IMR-90 (cell line): ENCODE measurements around the gene CIAO3. TPM values are rescaled to one million over a fixed set of nuclear protein-coding genes. Genes with fewer than 3 reads are reported as not detected.

ENCODE experiments used
- ATAC-seq: fragments of 200-7000 bp; cut with Tn5 transposase; 2 replicates; pipeline ENCODE4 v1.9.1; 2020; ENCODE audit warnings: low read depth, mild to moderate bottlenecking, moderate library complexity
- BruUV-seq: library from RNA; stranded (reverse); fragments of 400-500 nt; replicated peaks from 2 replicates; lab custom pipeline; 2021; lab: Mats Ljungman, UMichigan
- CTCF ChIA-PET: fragments of 300-600 bp; formaldehyde crosslinking; extraction: SDS; loops from one replicate; lab custom pipeline; 2021; ENCODE audit warnings: antibody characterized with exemption; lab: Yijun Ruan, JAX
- POLR2A ChIA-PET: fragments of 300-600 bp; sonication (Branson Sonifier 250); formaldehyde crosslinking; loops from one replicate; lab custom pipeline; 2022; ENCODE audit warnings: antibody characterized with exemption; ENCODE audit not compliant: unreplicated experiment; lab: Charles Lee
- DNase-seq: peaks from one replicate; pipeline ENCODE4 v3.0.0; 2013
- H2AFZ ChIP-seq: replicated peaks from 2 replicates; pipeline ENCODE3; 2013; ENCODE audit warnings: low read length, mild to moderate bottlenecking; ENCODE audit not compliant: poor library complexity
- H2AK5ac ChIP-seq: 2 replicates; pipeline ENCODE4 v1.6.1; 2013; ENCODE audit warnings: low read depth, low read length, inconsistent platforms
- H2AK9ac ChIP-seq: replicated peaks from 2 replicates; pipeline ENCODE3; 2013; ENCODE audit warnings: mild to moderate bottlenecking, low read depth, low read length, moderate library complexity; ENCODE audit not compliant: poor library complexity
- H2BK120ac ChIP-seq: 2 replicates; pipeline ENCODE4 v1.6.1; 2013; ENCODE audit warnings: low read depth, low read length, inconsistent platforms
- H2BK15ac ChIP-seq: 3 replicates; pipeline ENCODE4 v1.6.1; 2013; ENCODE audit warnings: low read depth, low read length, inconsistent platforms
- H2BK20ac ChIP-seq: 2 replicates; pipeline ENCODE4 v1.6.1; 2013; ENCODE audit warnings: low read depth, mild to moderate bottlenecking, inconsistent platforms, low read length, moderate library complexity
- H2BK5ac ChIP-seq: 2 replicates; pipeline ENCODE4 v1.6.1; 2013; ENCODE audit warnings: mild to moderate bottlenecking, low read depth, low read length, inconsistent platforms; ENCODE audit not compliant: poor library complexity, severe bottlenecking
- H3K14ac ChIP-seq: replicated peaks from 2 replicates; pipeline ENCODE4 v1.6.1; 2013; ENCODE audit warnings: low read depth, low read length, inconsistent platforms
- H3K18ac ChIP-seq: 2 replicates; pipeline ENCODE4 v1.6.1; 2013; ENCODE audit warnings: low read depth, low read length, control low read depth
- H3K23ac ChIP-seq: 2 replicates; pipeline ENCODE4 v1.6.1; 2013; ENCODE audit warnings: low read depth, low read length, inconsistent platforms
- H3K27ac ChIP-seq: 2 replicates; pipeline ENCODE4 v1.5.1; 2013; ENCODE audit warnings: mild to moderate bottlenecking, control low read depth, low read length; ENCODE audit not compliant: insufficient read depth
- H3K27me3 ChIP-seq: 2 replicates; pipeline ENCODE4 v1.6.1; 2013; ENCODE audit warnings: low read length; ENCODE audit not compliant: control insufficient read depth, insufficient read depth
- H3K36me3 ChIP-seq: 2 replicates; pipeline ENCODE4 v1.6.1; 2013; ENCODE audit warnings: low read length, mixed read lengths; ENCODE audit not compliant: control insufficient read depth, insufficient read depth
- H3K4ac ChIP-seq: 2 replicates; pipeline ENCODE4 v1.6.1; 2013; ENCODE audit warnings: low read depth, low read length, inconsistent platforms
- H3K4me1 ChIP-seq: 2 replicates; pipeline ENCODE4 v1.6.1; 2013; ENCODE audit warnings: low read length, mixed read lengths; ENCODE audit not compliant: control insufficient read depth, insufficient read depth
- H3K4me2 ChIP-seq: 2 replicates; pipeline ENCODE4 v1.6.1; 2013; ENCODE audit warnings: low read depth, mild to moderate bottlenecking, control low read depth, low read length, moderate library complexity
- H3K4me3 ChIP-seq: 2 replicates; pipeline ENCODE4 v1.5.1; 2013; ENCODE audit warnings: low read depth, mild to moderate bottlenecking, control low read depth, low read length, moderate library complexity; ENCODE audit not compliant: insufficient read depth
- H3K56ac ChIP-seq: 2 replicates; pipeline ENCODE4 v1.6.1; 2013; ENCODE audit warnings: low read length, inconsistent platforms; ENCODE audit not compliant: insufficient read depth; ENCODE audit errors: extremely low read depth
- H3K79me1 ChIP-seq, 2 experiments: 2 replicates each; pipeline ENCODE4 v1.6.1; 2013; ENCODE audit warnings: low read length in 2 of 2, inconsistent platforms in 1 of 2, low read depth in 1 of 2
- H3K9ac ChIP-seq: 2 replicates; pipeline ENCODE4 v1.6.1; 2013; ENCODE audit warnings: low read depth, low read length, control low read depth
- H3K9me1 ChIP-seq: 2 replicates; pipeline ENCODE4 v1.6.1; 2013; ENCODE audit warnings: low read length, inconsistent platforms; ENCODE audit not compliant: insufficient read depth
- H3K9me3 ChIP-seq: 2 replicates; pipeline ENCODE4 v1.6.1; 2013; ENCODE audit warnings: low read length; ENCODE audit not compliant: control insufficient read depth, insufficient read depth
- H4K20me1 ChIP-seq: 2 replicates; pipeline ENCODE4 v1.6.1; 2013; ENCODE audit warnings: low read length, inconsistent platforms; ENCODE audit not compliant: insufficient read depth
- H4K5ac ChIP-seq: 2 replicates; pipeline ENCODE4 v1.6.1; 2013; ENCODE audit warnings: mild to moderate bottlenecking, low read depth, low read length, control low read depth
- H4K8ac ChIP-seq, 2 experiments: 2 replicates each; pipeline ENCODE4 v1.6.1; 2013; ENCODE audit warnings: low read depth in 2 of 2, low read length in 2 of 2, control low read depth in 1 of 2, inconsistent platforms in 1 of 2
- H4K91ac ChIP-seq: 2 replicates; pipeline ENCODE4 v1.6.1; 2013; ENCODE audit warnings: low read depth, low read length, inconsistent platforms; ENCODE audit not compliant: insufficient read depth
- BHLHE40 ChIP-seq: fragments of 150-350 bp; IDR thresholded peaks from 2 replicates; pipeline ENCODE4 v1.6.1; 2016; ENCODE audit warnings: mild to moderate bottlenecking, low read depth, low read length
- CEBPB ChIP-seq: IDR thresholded peaks from 2 replicates; pipeline ENCODE4 v1.6.1; 2012; ENCODE audit warnings: low read depth, low read length, improper control_type of control experiment
- FOS ChIP-seq: fragments of 150-350 bp; IDR thresholded peaks from 2 replicates; pipeline ENCODE4 v1.6.1; 2016; ENCODE audit warnings: low read depth, low read length
- MAFK ChIP-seq: IDR thresholded peaks from 2 replicates; pipeline ENCODE4 v1.6.1; 2012; ENCODE audit warnings: low read depth, low read length, improper control_type of control experiment
- MAZ ChIP-seq: IDR thresholded peaks from 2 replicates; pipeline ENCODE4 v1.6.1; 2012; ENCODE audit warnings: low read depth, mild to moderate bottlenecking, low read length, improper control_type of control experiment, moderate library complexity, borderline replicate concordance
- MXI1 ChIP-seq: IDR thresholded peaks from 2 replicates; pipeline ENCODE4 v1.6.1; 2012; ENCODE audit warnings: low read depth, mild to moderate bottlenecking, low read length, moderate library complexity, borderline replicate concordance
- NFE2L2 ChIP-seq: fragments of 150-350 bp; IDR thresholded peaks from 2 replicates; pipeline ENCODE4 v1.6.1; 2016; ENCODE audit warnings: low read depth, mild to moderate bottlenecking, low read length
- POLR2A ChIP-seq: IDR thresholded peaks from 2 replicates; pipeline ENCODE4 v1.6.1; 2012; ENCODE audit warnings: mild to moderate bottlenecking, low read depth, low read length
- RCOR1 ChIP-seq: IDR thresholded peaks from 2 replicates; pipeline ENCODE4 v1.6.1; 2012; ENCODE audit warnings: mild to moderate bottlenecking, low read length, improper control_type of control experiment; ENCODE audit not compliant: insufficient replicate concordance
- SMC3 ChIP-seq: fragments of 150-350 bp; IDR thresholded peaks from 2 replicates; pipeline ENCODE4 v1.6.1; 2016; ENCODE audit warnings: low read depth, mild to moderate bottlenecking, antibody characterized with exemption, low read length, moderate library complexity
- WGBS, 2 experiments: methylation state at CpG; one replicate each; pipeline versions ENCODE4 v1.1.5 to v1.1.7; 2013; ENCODE audit warnings: missing lambda C conversion rate in 2 of 2; ENCODE audit not compliant: insufficient read length in 1 of 2; ENCODE audit errors: extremely low coverage in 2 of 2; 5-methylcytosine and 5-hydroxymethylcytosine counted together
- dilution Hi-C: fragments of 300-500 bp; cut with HindIII; formaldehyde crosslinking; loops from one replicate; pipeline ENCODE4 v1.14.3; 2018; ENCODE audit warnings: low sequenced_read_pairs; ENCODE audit not compliant: unreplicated experiment
- in situ Hi-C: fragments of 300-500 bp; cut with MboI; formaldehyde crosslinking; loops from 3 replicates; pipeline ENCODE4 v1.14.3; 2019; ENCODE audit warnings: low sequenced_read_pairs, inconsistent platforms, mixed read lengths
- intact Hi-C: fragments of 100-400 bp; cut with micrococcal nuclease; formaldehyde crosslinking; loops from 2 replicates; pipeline ENCODE4 v1.10.0; 2022
- polyA plus RNA-seq, 3 experiments: library from polyadenylated mRNA; depleted of rRNA; stranded (reverse); fragments of >200 nt; gene quantifications; 2 replicates each; pipeline ENCODE4 v1.2.3, GENCODE V29; 2012; ENCODE audit warnings: low replicate concordance in 1 of 3
- total RNA-seq: library from RNA; depleted of rRNA; stranded (reverse); fragments of >200 nt; gene quantifications from 2 replicates; pipeline ENCODE4 v1.2.3, GENCODE V29; 2012
- TF ChIP-seq, protein P1 (sequence below): fragments of 150-350 bp; IDR thresholded peaks from 2 replicates; pipeline ENCODE4 v1.6.1; 2017; ENCODE audit warnings: mild to moderate bottlenecking, antibody characterized with exemption, low read length, low read depth
- TF ChIP-seq, protein P2 (sequence below): conservative IDR thresholded peaks from 2 replicates; pipeline ENCODE4 v1.5.1; 2012; ENCODE audit warnings: mild to moderate bottlenecking, low read depth, low read length, improper control_type of control experiment

Gene CIAO3
- total and polyA plus RNA-seq, 2 of the 4 experiments (the other 2 are of a cell fraction), result 17.0 to 20.2 TPM

DNA sequence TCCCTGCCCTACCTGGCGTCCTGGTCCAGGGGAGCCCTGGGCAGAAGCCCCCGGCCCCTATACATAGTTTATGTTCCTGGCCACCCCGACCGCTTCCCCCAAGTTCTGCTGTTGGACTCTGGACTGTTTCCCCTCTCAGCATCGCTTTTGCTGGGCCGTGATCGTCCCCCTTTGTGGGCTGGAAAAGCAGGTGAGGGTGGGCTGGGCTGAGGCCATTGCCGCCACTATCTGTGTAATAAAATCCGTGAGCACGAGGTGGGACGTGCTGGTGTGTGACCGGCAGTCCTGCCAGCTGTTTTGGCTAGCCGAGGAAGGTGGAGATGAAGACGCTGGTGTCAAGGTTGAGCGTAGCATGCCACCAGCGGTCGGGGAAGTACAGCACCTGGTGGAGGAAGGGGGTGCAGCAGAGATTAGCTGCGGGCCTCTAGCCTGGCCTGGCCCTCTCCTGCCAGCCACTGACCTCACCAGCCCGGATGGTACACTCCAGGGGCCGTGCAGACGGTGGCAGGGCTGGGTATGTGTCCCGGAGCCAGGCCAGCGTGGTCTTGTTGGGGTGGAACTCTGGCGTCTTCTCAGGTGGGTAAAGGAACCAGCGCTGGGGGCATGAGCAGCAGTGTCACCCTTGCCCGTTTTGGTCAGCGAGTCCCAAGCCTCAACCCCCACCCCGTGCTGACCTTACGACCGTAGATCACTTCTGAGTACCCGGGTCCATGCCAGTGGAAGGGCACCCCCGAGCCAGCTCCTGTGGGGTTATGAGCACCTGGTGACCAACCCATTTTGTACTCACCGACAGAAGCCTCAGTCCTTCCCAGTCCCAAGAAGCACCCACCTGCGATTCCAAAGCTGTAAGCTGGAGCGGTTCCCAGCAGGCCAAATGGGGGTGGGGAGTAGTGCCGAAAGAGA lies 58.1 kb downstream of the CIAO3 start:
- H4K91ac ChIP-seq, result no peak overlapping the region
- H3K18ac ChIP-seq, result no peak overlapping the region
- H3K79me1 ChIP-seq, result peaks cover 9 to 49% of the 10 kb centered on the region in 2 experiments; a peak in 3 of 4 replicates
- H2BK5ac ChIP-seq, result no peak overlapping the region
- H3K27ac ChIP-seq, result no peak overlapping the region
- no peak overlapping the region; a peak in 2 of 4 replicates for H4K8ac ChIP-seq
- CTCF ChIA-PET, result interaction anchor here (0.7 kb wide), 1 partner anchor 162 kb away, joined by 3 read pairs; no protein-coding TSS in a partner anchor
- in situ Hi-C loops (no loop called here), intact Hi-C loops (no loop called here), dilution Hi-C loops (no loop called here)
- TF ChIP-seq SMC3, result no peak
- TF ChIP-seq MXI1, result no peak
- TF ChIP-seq NFE2L2, result no peak
- TF ChIP-seq, protein P1, sequence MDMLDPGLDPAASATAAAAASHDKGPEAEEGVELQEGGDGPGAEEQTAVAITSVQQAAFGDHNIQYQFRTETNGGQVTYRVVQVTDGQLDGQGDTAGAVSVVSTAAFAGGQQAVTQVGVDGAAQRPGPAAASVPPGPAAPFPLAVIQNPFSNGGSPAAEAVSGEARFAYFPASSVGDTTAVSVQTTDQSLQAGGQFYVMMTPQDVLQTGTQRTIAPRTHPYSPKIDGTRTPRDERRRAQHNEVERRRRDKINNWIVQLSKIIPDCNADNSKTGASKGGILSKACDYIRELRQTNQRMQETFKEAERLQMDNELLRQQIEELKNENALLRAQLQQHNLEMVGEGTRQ, result no peak
- TF ChIP-seq CEBPB, result no peak
- TF ChIP-seq FOS, result no peak
- TF ChIP-seq RCOR1, result no peak
- no peak for TF ChIP-seq MAFK
- TF ChIP-seq POLR2A, result no peak
- TF ChIP-seq, protein P2, sequence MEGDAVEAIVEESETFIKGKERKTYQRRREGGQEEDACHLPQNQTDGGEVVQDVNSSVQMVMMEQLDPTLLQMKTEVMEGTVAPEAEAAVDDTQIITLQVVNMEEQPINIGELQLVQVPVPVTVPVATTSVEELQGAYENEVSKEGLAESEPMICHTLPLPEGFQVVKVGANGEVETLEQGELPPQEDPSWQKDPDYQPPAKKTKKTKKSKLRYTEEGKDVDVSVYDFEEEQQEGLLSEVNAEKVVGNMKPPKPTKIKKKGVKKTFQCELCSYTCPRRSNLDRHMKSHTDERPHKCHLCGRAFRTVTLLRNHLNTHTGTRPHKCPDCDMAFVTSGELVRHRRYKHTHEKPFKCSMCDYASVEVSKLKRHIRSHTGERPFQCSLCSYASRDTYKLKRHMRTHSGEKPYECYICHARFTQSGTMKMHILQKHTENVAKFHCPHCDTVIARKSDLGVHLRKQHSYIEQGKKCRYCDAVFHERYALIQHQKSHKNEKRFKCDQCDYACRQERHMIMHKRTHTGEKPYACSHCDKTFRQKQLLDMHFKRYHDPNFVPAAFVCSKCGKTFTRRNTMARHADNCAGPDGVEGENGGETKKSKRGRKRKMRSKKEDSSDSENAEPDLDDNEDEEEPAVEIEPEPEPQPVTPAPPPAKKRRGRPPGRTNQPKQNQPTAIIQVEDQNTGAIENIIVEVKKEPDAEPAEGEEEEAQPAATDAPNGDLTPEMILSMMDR, result no peak
- TF ChIP-seq MAZ, result no peak
- no peak for TF ChIP-seq BHLHE40
- POLR2A ChIA-PET, result no interaction called here
- H2AFZ ChIP-seq, result no peak overlapping the region
- H3K56ac ChIP-seq, result no peak overlapping the region
- DNase-seq (no peak), ATAC-seq (no peak)
- no peak overlapping the region for H2BK15ac ChIP-seq
- 91% methylated on average over 14 of the region's 36 CpGs; no CpG with 5 or more reads in 1 of the 2 experiments for WGBS, 2 experiments
- H3K4me1 ChIP-seq, result peaks cover 20% of the 10 kb centered on the region
- H3K14ac ChIP-seq, result no peak overlapping the region
- peaks cover 34% of the 10 kb centered on the region for H4K20me1 ChIP-seq
- no peak overlapping the region for H3K9ac ChIP-seq
- no peak overlapping the region for H3K23ac ChIP-seq
- H2AK5ac ChIP-seq, result no peak overlapping the region
- no peak overlapping the region for H3K4ac ChIP-seq
- H2BK20ac ChIP-seq, result no peak overlapping the region
- no peak overlapping the region for H4K5ac ChIP-seq
- peak overlapping the region; percentile 85 for H3K4me2 ChIP-seq
- peaks cover 15% of the 10 kb centered on the region for H3K9me1 ChIP-seq
- H3K36me3 ChIP-seq, result peaks cover 40% of the 10 kb centered on the region
- no TSS peak for BruUV-seq
- H2AK9ac ChIP-seq, result peak overlapping the region; percentile 93
- no peaks in the 10 kb centered on the region for H3K9me3 ChIP-seq
- no peak overlapping the region for H2BK120ac ChIP-seq
- H3K4me3 ChIP-seq, result no peak overlapping the region
- no peaks in the 10 kb centered on the region for H3K27me3 ChIP-seq
